Islet precursor cell (in vitro differentiated cells): ENCODE results near the gene ATXN2L.
A peak's percentile ranks its signal among the peaks of the same experiment; 100 is the strongest.
"Not testable (repeated sequence)": the region's sequence is repeated elsewhere in the genome, so short reads cannot be mapped to it uniquely, and the experiment has no call there.

Experiments used
- DNase-seq: peaks from one replicate; pipeline ENCODE4 v3.0.0-alpha.2; 2018

Gene ATXN2L

DNA sequence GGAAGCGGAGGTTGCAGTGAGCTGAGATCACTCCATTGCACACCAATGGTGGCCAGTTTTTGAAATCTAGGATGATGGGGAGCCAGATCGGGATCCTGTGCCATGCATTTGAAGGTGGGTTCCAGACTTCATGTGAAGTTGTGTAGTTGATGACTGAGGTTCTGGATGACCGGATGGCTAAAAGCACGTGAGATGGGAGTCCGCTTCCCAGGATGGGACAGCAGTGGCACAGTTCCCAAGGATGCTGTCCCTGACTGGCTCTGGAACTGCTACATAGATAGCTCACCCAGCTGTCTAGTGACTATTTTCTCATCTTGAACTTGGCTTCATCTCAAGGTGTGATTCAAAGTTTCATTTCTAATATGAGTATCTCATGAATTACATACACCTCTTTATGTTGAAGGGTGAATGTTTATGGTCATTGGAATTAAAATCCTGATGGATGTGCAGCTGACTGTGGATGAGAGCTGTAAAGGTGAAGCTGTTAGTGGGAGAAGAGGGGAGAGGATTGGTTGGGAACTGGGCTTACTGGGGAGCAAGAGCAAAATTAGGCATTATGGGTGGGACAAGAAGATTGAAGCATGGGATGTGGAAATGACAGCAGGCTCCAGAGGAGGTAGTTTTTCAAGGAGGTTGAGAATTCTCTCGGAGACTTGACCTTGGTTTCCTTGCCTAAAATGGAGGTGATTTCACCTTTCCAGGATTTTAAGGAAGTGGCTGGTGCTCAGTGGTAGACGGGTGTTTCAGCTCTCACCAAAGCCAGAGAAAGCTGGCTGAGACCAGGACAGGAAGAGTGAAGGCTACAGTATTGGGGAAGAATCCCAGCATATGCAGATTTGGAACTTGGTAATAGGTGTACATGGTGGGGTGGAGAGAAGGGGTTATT lies 15.1 kb downstream of the ATXN2L start:
- DNase-seq, result no peak

DNA sequence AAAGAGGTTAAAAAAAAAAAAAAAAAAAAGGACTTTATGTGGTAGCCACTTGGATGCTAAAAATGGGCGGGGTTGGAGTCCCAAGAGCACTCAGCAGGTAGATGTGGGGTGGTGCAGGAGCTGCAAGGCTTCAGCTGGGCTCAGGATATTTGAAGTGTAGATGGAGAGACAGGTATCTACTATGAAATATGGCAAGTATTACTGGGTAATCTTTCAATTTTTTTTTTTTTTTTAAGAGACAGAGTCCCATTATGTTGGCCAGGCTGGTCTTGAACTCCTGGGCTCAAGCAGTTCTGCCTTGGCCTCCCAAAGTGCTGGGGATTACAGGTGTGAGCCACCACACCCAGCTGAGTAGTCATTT lies 15.7 kb downstream of the ATXN2L start:
- no peak for DNase-seq

DNA sequence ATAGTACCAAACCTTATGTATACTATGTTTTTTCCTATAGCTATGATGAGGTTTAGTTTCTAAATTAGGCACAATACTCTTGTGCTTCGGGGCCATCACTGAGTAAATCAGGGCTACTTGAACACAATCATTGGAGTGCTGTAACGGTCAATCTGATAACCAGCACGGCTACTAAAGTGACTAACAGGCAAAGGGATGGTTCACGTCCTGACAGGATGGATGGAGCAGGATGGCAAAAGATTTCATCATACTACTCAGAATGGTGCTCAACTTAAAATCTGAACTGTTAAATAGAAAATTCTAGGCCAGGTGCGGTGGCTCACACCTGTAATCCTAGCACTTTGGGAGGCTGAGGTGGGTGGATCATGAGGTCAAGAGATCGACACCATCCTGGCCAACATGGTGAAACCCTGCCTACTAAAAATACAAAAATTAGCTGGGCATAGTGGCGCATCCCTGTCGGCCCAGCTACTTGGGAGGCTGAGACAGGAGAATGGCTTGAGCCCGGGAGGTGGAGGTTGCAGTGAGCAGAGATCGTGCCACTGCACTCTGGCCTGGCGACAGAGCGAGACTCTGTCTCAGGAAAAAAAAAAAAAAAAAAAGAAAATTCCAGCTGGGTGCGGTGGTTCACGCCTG lies 16.3 kb downstream of the ATXN2L start:
- no peak for DNase-seq

DNA sequence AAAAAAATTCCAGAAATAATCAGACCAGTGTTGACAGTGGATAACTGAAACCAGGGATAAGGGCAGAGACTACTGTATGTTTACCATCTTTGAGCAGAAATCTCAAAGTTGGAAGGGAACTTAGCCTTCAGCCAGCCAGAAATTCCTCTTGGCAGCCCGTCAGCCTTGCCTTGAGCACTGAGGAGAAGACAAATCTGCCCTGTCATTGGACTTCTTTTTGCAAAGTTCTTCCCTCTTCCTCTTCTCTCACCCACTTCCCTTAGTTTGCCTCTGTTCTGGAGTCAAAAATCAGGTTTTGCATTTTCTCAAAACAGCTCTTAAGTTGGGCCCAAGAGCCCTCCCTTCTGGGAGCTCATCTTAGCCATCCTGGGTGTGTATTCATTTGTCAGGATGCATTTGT lies 17.1 kb downstream of the ATXN2L start:
- DNase-seq, result no peak

DNA sequence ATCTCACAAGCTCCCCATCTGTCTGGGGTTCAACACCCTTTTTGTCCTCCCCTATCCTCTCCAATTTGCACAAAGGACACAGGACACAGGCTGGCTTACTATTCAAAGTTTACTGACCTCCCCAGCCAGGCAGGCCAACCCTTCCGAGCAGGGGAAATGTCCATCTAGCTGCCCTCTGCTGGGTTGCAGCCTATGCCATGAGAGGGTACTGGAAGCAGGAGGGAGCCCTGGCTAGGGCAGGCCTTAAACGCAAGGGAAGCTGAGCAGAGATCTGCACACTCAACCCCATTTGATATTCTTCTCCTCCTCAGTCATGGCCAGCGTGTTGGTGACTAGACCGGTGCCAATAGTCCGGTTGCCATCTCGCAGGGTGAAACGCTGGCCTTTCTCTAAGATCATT lies 19.9 kb downstream of the ATXN2L start:
- no peak for DNase-seq

DNA sequence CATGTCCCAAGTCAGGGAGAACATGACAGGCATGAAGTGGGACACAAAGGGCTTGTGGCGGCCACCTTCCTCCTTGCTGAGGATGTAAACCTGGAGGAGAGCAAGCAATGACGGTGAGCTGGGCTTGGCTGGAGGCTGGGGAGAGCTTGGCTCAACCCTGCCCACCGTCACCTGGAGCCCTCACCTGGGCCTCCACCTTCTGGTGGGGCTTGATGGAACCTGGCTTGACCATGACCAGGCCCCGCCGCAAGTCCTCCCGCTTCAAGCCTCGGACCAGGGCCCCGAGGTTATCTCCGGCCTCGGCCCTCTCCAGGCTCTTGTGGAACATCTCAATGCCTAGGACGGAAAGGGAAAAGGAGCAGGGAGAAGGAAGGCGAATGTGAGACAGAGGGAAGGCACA lies 21.0 kb downstream of the ATXN2L start:
- no peak for DNase-seq

DNA sequence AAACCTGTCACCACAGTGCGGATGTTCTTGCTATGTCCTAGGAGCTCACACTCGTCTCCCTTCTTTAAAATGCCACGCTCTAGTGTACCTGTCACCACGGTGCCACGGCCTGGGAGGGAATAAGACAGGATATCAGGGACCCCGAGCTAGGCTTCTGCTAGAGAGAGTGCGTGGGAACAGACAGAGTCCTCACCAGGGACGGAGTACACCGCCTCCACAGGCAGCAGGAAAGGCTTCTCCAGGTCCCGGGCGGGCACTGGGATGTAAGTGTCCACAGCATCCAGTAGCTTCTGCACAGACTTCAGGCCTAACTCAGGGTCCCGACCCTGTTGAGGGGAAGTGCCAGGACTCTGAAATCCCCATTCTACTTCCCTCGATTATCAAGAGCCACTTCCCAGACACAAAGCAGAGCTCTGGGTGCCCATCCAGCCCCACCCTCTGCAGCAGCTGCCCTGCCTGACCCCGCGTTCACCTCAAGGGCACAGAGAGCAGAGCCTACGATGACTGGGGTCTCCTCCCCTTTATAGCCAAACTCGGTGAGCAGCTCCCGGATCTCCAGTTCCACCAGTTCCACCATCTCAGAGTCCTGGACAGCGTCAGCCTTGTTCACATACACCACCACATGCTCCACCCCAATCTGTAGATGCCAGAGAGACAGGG lies 21.6 kb downstream of the ATXN2L start:
- no peak for DNase-seq

DNA sequence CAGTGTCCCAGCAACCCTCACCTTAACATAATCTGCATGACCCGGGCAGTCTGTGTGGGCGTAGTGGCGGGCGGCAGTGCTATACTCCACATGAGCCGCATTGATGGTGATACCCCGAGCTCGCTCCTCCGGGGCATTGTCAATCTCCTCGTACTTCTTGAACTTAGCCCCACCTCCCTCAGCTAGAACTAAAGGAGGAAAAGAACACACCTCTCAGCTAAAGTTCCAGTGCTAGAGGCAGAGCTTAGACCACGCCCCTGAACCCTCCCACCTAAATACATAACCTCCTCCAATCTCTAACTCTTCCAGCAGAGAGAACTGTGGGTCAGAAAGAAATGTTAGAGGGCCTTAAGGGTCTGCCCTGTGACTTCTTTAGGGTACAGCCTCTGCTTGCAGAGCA lies 22.5 kb downstream of the ATXN2L start:
- DNase-seq, result no peak

DNA sequence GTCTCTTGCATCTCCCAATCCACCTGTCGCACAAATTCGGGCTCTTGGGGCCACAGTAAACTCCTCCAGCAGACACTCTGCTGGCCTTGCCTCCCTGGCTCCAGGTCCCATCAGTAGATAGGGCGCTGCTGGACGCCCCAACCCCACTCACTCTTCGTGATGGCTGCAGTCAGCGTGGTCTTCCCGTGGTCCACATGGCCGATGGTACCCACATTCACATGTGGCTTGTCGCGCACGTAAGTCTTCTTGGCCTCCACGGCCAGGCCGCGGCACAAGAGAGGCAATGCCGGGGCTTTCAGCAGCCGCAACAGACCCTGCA lies 22.9 kb downstream of the ATXN2L start:
- DNase-seq, result no peak

DNA sequence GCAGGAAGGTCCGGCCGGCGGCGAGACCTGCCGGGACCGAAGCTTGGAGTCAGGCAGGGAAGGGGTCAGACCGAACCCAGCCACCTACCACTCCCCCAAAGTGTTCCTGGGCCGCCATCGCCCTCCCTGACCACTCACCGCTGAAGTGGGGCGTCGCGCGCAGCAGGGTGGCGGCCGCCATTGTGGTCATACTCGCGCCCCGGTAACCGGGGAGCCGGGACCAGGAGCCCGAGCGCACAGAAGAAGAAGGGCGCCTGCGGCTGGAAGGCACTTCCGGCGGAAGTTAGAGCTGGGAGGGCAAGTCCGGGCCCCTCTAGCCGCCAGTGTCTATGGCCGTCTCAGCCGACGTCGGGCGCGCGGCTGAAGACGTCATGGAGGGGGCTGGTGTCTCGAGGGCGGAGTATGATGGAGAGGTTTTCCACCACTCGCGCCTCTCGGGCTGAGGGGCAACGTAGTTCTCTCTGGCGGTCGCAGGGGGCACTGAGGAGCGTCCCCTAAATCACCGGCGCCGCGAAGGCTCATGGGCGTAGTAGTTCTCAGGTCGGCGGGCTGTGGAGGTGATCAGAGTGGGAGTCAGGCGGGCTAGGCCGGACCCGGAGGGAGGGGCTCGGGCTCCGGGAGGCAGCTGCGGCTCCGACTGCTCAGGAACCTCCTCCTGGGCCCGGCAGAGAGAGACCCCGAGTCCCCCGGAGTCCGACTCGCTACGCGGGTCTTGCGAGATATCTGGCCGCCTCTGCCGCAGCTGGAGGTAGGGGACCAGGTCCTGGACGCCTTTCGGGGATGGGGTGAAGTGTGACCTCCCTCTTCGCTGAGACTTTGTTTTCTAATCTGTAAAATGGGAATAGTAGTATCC lies 23.5 kb downstream of the ATXN2L start, which contains the start of gene TUFM:
Gene TUFM (minus strand): TSS at position 269 of the 853 bp plus-strand sequence. CDS start 79 bp downstream, at position 190.
- DNase-seq, result peak; percentile 99

DNA sequence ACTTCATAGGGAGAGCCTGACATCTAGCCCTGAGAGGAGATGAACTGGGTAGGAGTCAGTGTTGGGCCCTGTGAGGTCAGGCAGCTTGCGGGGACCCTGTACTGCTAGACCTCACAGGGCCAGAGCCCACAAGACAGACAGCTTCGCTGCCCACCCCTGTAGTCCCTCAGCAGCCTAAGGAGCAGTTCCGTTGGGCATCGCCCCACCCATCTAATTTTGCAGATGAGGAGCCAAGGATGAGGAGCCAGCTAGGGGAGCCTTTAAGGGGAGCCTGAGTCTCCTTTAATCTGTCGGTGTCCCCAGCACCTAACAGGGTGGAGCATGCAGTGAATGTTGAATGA lies 24.1 kb downstream of the ATXN2L start:
- DNase-seq, result no peak

DNA sequence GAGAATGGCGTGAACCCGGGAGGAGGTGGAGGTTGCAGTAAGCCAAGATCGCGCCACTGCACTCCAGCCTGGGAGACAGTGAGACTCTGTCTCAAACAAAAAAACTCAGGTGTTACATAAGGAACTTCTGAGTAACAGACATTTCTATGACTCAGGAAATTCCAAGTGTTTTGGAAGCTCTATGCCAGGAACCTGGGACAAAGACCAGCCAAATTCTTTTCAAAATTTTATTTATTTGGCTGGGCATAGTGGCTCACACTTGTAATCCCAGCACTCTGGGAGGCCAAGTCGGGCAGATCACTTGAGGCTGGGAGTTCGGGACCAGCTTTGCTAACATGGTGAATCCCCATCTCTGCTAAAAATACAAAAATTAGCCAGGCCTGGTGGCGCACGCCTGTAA lies 35.6 kb downstream of the ATXN2L start:
- no peak for DNase-seq

DNA sequence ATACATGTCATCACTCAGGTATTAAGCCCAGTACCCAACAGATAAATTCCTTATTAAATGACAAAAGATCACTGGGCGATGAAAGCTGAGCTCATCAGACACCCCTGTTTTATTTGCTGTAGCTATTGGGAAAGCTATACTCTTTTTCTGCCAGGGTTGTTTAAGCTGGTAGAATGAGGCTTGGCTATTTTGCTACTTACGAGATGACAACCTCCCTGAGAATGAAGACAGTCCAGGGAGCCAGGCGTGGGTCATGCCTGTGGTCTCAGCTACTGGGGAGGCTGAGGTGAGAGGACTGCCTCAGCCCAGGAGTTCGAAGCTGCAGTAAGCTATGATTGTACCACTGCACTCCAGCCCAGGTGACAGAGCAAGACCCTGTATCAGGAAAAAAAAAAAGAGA lies 36.5 kb downstream of the ATXN2L start:
- DNase-seq, result no peak

DNA sequence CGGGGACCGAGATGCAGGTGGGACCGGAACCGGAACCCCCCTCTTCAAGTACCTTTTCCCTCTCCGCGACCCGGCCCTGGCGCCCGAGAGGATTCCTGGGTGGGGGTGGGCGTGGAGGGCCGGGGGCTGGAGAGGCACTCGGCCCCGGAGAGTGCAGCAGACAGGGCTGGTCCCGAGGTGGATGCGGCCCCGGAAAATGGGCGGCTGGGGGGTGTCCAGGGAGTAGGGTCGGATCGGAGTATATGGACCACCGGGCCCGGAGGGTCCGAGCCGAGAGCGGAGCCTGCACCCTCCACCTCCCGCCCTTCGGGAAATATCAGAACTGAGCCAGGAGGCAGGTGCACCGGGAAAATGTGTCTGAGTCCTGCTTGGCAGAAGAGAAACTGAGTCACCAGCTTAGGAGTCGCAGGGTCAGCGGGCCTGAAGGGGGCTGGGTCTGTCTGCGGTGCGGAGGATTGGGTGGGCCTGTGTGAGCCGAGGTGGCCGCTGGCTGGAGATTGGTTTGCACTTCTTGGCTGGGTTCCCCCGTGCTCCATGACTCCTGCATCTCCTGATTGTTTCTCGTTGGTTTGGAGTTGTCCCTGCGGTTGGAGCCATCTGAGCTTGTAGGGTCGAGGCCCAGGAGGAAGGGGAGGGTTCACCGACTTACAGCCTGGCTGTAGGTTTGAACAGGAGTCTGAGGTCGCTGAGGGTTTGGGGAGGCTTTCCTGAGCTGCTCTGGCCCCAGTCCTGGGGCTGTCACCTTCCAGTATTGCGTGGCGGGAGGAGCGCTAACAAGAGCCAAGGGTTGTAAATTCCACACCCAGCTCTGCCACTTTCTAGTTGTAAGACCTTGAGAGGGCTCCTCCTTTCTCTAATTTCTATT lies 41.4 kb downstream of the ATXN2L start:
- no peak for DNase-seq

DNA sequence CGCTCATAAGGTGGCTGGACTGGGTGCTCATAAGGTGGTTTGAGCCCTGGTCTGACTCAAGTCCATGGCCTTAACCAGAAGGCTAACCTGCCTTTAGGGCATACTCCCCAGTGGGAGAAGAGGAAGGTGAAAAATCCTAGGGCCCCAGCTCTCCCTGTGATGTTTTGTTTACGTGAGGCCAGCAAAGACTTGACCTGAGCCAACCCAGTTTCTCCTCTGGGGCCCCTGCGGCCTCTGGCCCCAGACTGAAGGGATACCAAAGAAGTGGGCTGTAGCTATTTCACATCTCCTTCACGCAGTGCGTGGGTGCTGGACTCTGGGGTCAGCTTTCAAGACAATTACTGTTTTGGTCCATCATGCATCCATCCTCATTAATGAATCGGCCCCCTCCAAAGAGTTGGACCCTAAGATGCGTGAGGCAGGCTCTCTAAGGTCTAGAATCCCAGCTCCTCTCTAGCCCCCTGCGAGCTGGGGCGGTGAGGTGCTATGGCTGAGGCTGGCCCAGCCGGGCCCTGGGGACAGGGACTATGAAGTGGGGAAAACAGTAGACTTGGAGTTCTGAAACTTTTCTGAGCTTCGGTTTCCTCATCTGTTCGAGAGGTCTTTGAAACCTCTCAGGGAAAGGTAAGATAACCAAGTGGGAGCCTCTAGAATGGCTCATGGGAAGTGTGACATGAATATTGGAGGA lies 42.3 kb downstream of the ATXN2L start:
- no peak for DNase-seq

DNA sequence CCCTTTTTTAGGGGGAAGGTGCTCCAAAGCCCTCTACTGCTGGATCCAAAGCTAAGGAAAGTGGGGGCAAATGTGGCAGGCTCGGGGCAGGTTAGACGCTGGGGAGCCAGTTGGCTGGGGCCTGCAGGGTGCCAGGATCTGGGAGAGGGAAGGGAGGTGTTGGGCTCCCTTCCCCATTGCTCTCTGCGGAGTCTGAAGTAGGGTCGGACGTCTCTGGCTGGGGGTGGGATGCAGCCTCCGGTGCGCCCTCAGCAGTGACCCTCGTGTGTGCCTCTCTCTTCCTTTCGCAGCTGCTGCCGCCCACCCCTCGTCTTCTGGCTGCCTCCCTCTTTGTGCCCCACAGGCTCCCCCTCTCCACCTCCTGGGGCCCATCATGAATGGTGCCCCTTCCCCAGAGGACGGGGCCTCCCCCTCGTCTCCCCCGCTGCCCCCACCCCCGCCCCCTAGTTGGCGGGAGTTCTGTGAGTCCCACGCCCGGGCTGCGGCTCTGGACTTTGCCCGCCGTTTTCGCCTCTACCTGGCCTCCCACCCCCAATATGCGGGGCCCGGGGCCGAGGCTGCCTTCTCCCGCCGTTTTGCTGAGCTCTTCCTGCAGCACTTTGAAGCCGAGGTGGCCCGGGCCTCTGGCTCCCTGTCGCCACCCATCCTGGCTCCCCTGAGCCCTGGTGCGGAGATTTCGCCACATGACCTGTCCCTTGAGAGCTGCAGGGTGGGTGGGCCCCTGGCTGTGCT lies 43.1 kb downstream of the ATXN2L start:
- no peak for DNase-seq

DNA sequence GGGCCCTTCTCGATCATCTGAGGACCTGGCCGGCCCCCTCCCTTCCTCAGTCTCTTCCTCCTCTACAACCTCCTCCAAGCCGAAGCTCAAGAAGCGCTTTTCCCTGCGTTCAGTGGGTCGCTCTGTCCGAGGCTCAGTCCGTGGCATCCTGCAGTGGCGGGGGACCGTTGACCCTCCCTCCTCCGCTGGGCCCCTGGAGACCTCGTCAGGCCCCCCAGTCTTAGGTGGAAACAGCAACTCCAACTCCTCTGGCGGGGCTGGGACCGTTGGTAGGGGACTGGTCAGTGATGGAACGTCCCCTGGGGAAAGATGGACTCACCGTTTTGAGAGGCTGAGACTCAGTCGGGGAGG lies 43.6 kb downstream of the ATXN2L start:
- DNase-seq, result no peak

DNA sequence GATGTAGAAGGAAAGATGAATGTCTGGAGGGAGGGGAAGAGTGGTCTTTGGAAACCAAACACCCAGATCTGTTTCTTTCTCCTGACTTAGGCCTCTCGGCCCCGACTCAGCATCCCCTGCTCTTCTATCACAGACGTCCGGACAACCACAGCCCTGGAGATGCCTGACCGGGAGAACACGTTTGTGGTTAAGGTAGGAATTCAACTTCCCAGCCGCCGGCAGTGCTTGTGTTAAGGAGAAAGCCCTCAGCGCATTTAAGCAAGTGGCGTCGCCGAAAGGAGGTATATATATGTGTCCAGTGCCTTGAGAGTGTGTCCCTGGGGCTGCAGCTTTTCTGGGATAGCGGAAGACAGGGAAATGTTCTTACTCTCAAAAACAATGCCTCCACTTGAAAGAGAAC lies 44.4 kb downstream of the ATXN2L start:
- no peak for DNase-seq

DNA sequence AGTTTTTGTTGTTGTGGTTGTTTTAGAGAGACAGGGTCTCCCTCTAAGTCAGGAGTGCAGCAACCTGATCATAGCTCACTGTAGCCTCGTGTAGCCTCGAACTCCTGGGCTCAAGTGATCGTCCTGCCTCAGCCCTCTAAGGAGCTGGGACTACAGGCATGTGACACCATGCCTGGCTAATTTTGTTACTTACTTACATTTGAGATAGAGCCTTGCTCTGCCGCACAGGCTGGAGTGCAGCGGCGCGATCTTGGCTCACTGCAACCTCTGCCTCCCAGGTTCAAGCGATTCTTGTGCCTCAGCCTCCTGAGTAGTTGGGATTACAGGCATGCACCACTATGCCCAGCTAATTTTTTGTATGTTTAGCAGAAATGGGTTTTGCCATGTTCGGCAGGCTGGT lies 44.8 kb downstream of the ATXN2L start:
- not testable (repeated sequence) for DNase-seq

DNA sequence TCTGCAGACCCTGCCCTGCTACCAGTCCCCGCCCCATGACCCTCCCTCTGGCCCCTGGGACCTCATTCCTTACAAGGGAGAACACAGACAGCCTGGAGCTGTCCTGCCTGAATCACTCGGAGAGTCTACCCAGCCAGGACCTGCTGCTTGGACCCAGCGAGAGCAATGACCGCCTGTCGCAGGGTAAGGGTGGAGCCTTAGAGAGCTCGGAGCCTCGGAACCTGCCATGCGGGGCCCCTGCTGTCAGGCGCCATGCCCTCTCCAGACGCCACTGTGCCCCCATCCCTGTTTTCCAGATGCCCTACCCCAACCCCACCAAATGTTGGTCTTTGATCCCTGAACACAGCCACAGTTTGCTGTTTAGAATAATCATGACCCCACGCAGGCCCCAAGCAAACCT lies 46.4 kb downstream of the ATXN2L start:
- no peak for DNase-seq

DNA sequence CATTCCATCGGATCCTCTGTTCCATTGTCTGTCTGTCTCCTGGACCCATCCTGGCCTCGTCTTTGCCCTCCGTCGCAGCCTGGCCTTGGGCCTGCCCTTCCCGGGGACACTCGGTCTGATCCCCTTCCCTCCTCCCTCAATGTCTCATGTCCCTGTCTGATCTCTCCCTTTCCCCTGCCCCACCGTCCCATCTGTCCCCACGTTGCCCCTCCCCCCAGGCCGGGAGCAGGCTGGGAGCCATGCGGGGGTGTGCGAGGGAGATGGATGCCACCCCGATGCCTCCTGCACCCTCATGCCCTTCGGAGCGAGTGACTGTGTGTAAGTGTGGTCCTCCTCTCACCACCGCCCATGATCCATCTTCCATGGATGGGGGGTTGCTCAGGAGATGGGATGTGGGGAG lies 50.2 kb downstream of the ATXN2L start:
- DNase-seq, result no peak
